ENCODE measurements around the gene INTS7. TPM values are rescaled to one million over a fixed set of nuclear protein-coding genes. Genes with fewer than 3 reads are reported as not detected.

Gene INTS7
- total RNA-seq, 2 experiments from 2014 or later, result 28.4 to 28.8 TPM

DNA sequence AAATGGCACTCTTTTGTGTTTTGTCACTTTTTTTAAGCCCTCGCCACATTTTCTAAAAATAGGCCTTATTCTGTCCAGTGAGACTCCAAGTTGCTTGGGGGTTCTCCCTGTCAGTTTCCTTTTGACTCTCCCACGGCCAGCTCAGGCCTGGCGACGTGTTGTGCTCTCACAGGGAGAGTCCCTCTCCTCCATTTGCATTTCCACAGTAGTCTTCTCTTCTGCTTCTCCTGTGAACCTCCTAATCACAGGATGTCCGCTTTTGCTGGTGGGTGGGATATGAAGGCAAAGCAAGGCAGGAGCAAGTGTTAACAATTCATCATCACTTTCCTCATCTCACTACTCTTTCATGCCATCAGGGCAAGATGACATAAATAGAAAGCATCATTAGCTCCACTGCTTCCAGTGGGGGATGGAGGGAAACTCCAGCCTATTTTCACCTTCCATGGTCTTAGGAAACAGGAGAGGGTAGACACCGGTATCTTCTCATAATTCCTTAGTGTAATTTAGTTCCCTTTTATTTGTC lies 99.8 kb downstream of the INTS7 start:
- peak; percentile 40 for DNase-seq
- no peak overlapping the region for H3K27ac Mint-ChIP-seq
- no peak overlapping the region for H3K4me3 Mint-ChIP-seq
- peaks cover 37% of the 10 kb centered on the region for H3K4me1 Mint-ChIP-seq
- H3K36me3 Mint-ChIP-seq (ENCODE audit: low read depth), result peaks cover under 1% of the 10 kb centered on the region
- H3K9me3 Mint-ChIP-seq, result no peaks in the 10 kb centered on the region
- POLR2A ChIA-PET, result no interaction called here
- H3K27me3 Mint-ChIP-seq, result peaks cover 2% of the 10 kb centered on the region
- CTCF ChIA-PET, result no interaction called here

GRCh38 chr1:211933946-211934714 lies 101.2 kb downstream of the INTS7 start:
- DNase-seq, result no peak
- no peaks in the 10 kb centered on the region for H3K36me3 Mint-ChIP-seq (ENCODE audit: low read depth)
- H3K4me1 Mint-ChIP-seq, result peaks cover 27% of the 10 kb centered on the region
- ChIA-PET CTCF (no interaction called here), POLR2A (no interaction called here)
- H3K27me3 Mint-ChIP-seq, result peaks cover 2% of the 10 kb centered on the region
- no peak overlapping the region for H3K4me3 Mint-ChIP-seq
- no peak overlapping the region for H3K27ac Mint-ChIP-seq
- H3K9me3 Mint-ChIP-seq, result no peaks in the 10 kb centered on the region

DNA sequence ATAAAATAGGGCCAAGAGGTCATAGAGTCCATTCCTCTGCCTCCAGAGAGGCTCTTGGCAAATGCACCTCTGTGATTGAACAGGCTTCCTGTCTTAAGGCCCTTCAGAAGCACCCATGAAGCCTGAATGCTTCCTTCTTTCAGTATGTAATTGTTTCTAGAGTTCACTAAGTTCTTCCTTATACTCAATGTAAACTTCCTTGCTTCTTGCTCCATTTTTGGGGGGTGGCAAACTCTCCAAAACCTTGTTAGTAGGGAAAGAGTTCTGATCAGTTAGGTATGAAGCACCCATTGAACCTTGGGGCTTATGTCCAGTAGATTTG lies 102.5 kb downstream of the INTS7 start:
- Mint-ChIP-seq H3K4me3 (no peak overlapping the region), H3K27me3 (peaks cover 2% of the 10 kb centered on the region), H3K9me3 (no peaks in the 10 kb centered on the region), H3K4me1 (peaks cover 18% of the 10 kb centered on the region), H3K36me3 (ENCODE audit: low read depth) (no peaks in the 10 kb centered on the region), H3K27ac (no peak overlapping the region)
- POLR2A ChIA-PET, result no interaction called here
- CTCF ChIA-PET, result no interaction called here
- DNase-seq, result no peak

- no peaks in the 10 kb centered on the region for H3K9me3 Mint-ChIP-seq
- no peak for DNase-seq
Measured at GRCh38 chr1:211932231-211932932, 103.0 kb downstream of the INTS7 start.

DNA sequence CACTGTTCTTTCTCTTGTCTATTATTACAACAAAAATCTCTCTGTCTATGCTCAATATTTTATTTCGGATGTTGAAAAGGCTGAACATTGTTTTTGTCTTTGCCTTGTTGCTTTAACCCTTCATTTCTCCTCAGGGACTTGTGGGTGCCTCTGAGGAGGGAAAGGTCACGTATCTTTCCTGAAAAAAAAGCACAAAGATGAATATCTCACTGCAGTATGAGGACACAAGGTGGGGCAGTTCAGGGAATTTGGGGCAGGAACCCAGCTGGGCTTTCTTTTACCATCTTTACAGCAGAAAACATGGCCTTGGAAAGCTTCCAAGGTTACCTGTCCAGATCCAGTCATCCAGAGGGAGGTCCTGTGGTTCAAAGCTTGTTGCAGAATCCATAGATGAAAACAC lies 105.7 kb downstream of the INTS7 start:
- DNase-seq, result no peak
- no peak overlapping the region for H3K27ac Mint-ChIP-seq
- no peaks in the 10 kb centered on the region for H3K9me3 Mint-ChIP-seq
- peaks cover 8% of the 10 kb centered on the region for H3K27me3 Mint-ChIP-seq
- H3K36me3 Mint-ChIP-seq (ENCODE audit: low read depth), result no peaks in the 10 kb centered on the region
- no peak overlapping the region for H3K4me3 Mint-ChIP-seq
- POLR2A ChIA-PET, result no interaction called here
- CTCF ChIA-PET, result no interaction called here
- peaks cover 3% of the 10 kb centered on the region for H3K4me1 Mint-ChIP-seq

More at GRCh38 chr1:211932231-211932932, 103.0 kb downstream of the INTS7 start:
- CTCF ChIA-PET, result no interaction called here
- Mint-ChIP-seq H3K36me3 (ENCODE audit: low read depth) (no peaks in the 10 kb centered on the region), H3K4me3 (no peak overlapping the region), H3K4me1 (peaks cover 18% of the 10 kb centered on the region), H3K27me3 (peaks cover 2% of the 10 kb centered on the region), H3K27ac (no peak overlapping the region)
- POLR2A ChIA-PET, result no interaction called here

DNA sequence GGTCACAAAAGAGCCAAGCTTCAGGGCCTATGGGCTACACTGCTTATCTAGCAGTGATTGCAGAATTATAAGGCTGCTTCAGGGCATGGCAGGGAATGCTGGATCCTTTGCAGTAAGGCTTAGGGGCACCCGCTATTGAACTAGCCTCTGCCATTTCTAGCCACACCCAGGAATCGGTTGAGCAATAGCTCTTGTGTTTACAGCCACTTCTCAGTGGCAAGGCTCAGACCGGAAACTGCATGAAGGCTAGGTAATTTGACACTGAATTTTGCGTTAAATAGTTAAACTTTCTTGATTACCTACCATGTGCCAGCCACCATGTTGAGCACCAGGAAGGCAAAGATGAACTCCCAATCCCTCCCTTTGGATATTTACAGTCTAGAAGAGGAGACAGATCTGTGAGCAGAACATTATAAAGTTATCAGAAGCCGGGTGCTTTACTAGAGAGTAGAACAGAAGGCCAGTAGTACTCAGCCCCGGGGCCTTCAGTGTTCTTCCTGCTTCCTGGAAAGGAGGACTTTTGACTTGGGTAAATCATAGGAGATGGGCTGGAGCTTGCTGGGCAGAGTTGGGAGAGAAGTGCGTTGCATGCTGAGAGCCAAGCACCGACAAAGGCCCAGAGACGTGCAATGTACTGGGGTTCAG lies 106.2 kb downstream of the INTS7 start:
- Mint-ChIP-seq H3K4me1 (peaks cover 3% of the 10 kb centered on the region), H3K4me3 (no peak overlapping the region), H3K9me3 (no peaks in the 10 kb centered on the region), H3K27me3 (peaks cover 8% of the 10 kb centered on the region), H3K36me3 (ENCODE audit: low read depth) (no peaks in the 10 kb centered on the region), H3K27ac (no peak overlapping the region)
- POLR2A ChIA-PET, result no interaction called here
- no peak for DNase-seq
- CTCF ChIA-PET, result no interaction called here

- H3K4me1 Mint-ChIP-seq, result peaks cover 3% of the 10 kb centered on the region
- H3K27ac Mint-ChIP-seq, result no peak overlapping the region
- no peak overlapping the region for H3K4me3 Mint-ChIP-seq
- no peak for DNase-seq
- peaks cover 8% of the 10 kb centered on the region for H3K27me3 Mint-ChIP-seq
- H3K9me3 Mint-ChIP-seq, result no peaks in the 10 kb centered on the region
- H3K36me3 Mint-ChIP-seq (ENCODE audit: low read depth), result no peaks in the 10 kb centered on the region
- ChIA-PET POLR2A (no interaction called here), CTCF (interaction anchor here (0.7 kb wide), 1 partner anchor 337 kb away, joined by 3 read pairs; no protein-coding TSS in a partner anchor)
Measured at GRCh38 chr1:211928290-211928801, 107.0 kb downstream of the INTS7 start.

- peaks cover 3% of the 10 kb centered on the region for H3K4me1 Mint-ChIP-seq
- no peaks in the 10 kb centered on the region for H3K36me3 Mint-ChIP-seq (ENCODE audit: low read depth)
- no peaks in the 10 kb centered on the region for H3K9me3 Mint-ChIP-seq
- H3K27me3 Mint-ChIP-seq, result peaks cover 5% of the 10 kb centered on the region
- DNase-seq, result no peak
- no peak overlapping the region for H3K4me3 Mint-ChIP-seq
- no peak overlapping the region for H3K27ac Mint-ChIP-seq
- CTCF ChIA-PET, result no interaction called here
- POLR2A ChIA-PET, result no interaction called here
Measured at GRCh38 chr1:211925016-211925415, 110.3 kb downstream of the INTS7 start.

- peaks cover 3% of the 10 kb centered on the region for H3K4me1 Mint-ChIP-seq
- ChIA-PET POLR2A (no interaction called here), CTCF (no interaction called here)
- H3K9me3 Mint-ChIP-seq, result no peaks in the 10 kb centered on the region
- no peak overlapping the region for H3K4me3 Mint-ChIP-seq
- H3K27me3 Mint-ChIP-seq, result peaks cover 8% of the 10 kb centered on the region
- H3K36me3 Mint-ChIP-seq (ENCODE audit: low read depth), result no peaks in the 10 kb centered on the region
- no peak overlapping the region for H3K27ac Mint-ChIP-seq
- DNase-seq, result no peak
Measured at GRCh38 chr1:211924256-211924655, 111.1 kb downstream of the INTS7 start.

DNA sequence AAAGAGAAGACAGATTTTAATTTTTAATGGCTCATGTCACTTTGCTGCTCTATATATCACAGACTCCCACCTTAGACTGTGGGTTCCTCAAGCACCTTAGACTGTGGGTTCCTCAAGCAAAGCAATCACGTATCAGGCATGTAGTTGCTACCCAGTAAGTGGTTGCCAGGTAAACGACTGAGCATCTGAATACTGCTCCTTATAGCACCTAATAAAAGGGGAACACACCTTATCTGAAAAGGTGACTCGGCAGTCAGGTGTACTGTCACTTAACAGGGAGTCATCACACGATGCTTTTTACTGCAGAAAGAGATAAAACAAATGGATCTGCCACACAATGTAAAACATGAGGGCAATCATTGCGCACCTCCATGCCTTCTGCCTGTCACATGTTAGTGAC lies 112.3 kb downstream of the INTS7 start:
- ChIA-PET POLR2A (no interaction called here), CTCF (no interaction called here)
- H3K36me3 Mint-ChIP-seq (ENCODE audit: low read depth), result no peaks in the 10 kb centered on the region
- H3K9me3 Mint-ChIP-seq, result no peaks in the 10 kb centered on the region
- no peaks in the 10 kb centered on the region for H3K4me1 Mint-ChIP-seq
- H3K4me3 Mint-ChIP-seq, result no peak overlapping the region
- DNase-seq, result no peak
- H3K27ac Mint-ChIP-seq, result no peak overlapping the region
- peaks cover 14% of the 10 kb centered on the region for H3K27me3 Mint-ChIP-seq

DNA sequence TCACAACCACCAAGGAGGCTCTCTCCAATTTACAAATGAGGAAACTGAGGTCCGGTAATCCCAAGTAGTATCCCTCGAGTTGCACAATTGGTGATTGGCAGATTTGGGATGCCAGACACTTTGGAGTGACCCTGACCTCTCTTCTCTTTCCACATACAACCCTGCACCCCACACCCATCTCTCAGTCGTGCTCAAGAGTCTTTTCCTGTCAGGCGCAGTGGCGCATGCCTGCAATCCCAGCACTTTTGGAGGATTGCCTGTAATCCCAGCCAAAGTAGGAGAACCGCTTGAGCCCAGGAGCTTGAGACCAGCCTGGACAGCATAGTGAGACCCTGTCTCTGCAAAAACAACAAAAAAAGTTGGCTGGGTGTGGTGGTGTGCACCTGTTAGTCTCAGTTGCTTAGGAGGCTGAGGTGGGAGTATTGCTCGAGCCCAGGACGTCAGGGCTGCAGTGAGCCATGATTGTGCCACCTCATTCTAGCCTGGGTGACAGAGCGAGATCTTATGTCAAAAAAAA lies 113.7 kb downstream of the INTS7 start:
- POLR2A ChIA-PET, result no interaction called here
- no peak for DNase-seq
- H3K36me3 Mint-ChIP-seq (ENCODE audit: low read depth), result no peaks in the 10 kb centered on the region
- H3K4me1 Mint-ChIP-seq, result no peaks in the 10 kb centered on the region
- CTCF ChIA-PET, result interaction anchor here (1.5 kb wide), 1 partner anchor 9 kb away, joined by 3 read pairs; no protein-coding TSS in a partner anchor
- H3K4me3 Mint-ChIP-seq, result no peak overlapping the region
- H3K27ac Mint-ChIP-seq, result no peak overlapping the region
- H3K9me3 Mint-ChIP-seq, result no peaks in the 10 kb centered on the region
- H3K27me3 Mint-ChIP-seq, result peaks cover 20% of the 10 kb centered on the region

- Mint-ChIP-seq H3K27ac (no peak overlapping the region), H3K4me1 (no peaks in the 10 kb centered on the region), H3K9me3 (no peaks in the 10 kb centered on the region), H3K36me3 (ENCODE audit: low read depth) (no peaks in the 10 kb centered on the region), H3K27me3 (peaks cover 18% of the 10 kb centered on the region), H3K4me3 (no peak overlapping the region)
- ChIA-PET POLR2A (no interaction called here), CTCF (interaction anchor here (1.5 kb wide), 1 partner anchor 10 kb away, joined by 3 read pairs; no protein-coding TSS in a partner anchor)
- DNase-seq, result no peak
Measured at GRCh38 chr1:211920602-211921226, 114.6 kb downstream of the INTS7 start.

GRCh38 chr1:211920141-211920572 lies 115.2 kb downstream of the INTS7 start:
- ChIA-PET POLR2A (no interaction called here), CTCF (interaction anchor here (1.5 kb wide), 1 partner anchor 10 kb away, joined by 3 read pairs; no protein-coding TSS in a partner anchor)
- Mint-ChIP-seq H3K36me3 (ENCODE audit: low read depth) (no peaks in the 10 kb centered on the region), H3K27me3 (peaks cover 21% of the 10 kb centered on the region), H3K9me3 (no peaks in the 10 kb centered on the region), H3K27ac (no peak overlapping the region), H3K4me1 (no peaks in the 10 kb centered on the region), H3K4me3 (no peak overlapping the region)
- DNase-seq, result no peak

Measured in activated CD4-positive, alpha-beta memory T cell treated with anti-CD3 and anti-CD28 coated beads, Interleukin-2, amount 10 ng/mL, durations not matched to agents 7 days and 5 days (primary cell).